K562 (cell line): ENCODE measurements around the gene ACTN3. TPM values are rescaled to one million over a fixed set of nuclear protein-coding genes. Genes with fewer than 3 reads are reported as not detected.

Experiments used
- CCNT2 ChIP-seq: IDR thresholded peaks from 2 replicates; pipeline ENCODE4 v1.6.1; 2011; ENCODE audit warnings: borderline replicate concordance, low read depth, mild to moderate bottlenecking, moderate library complexity, mixed read lengths, low read length; ENCODE audit not compliant: insufficient read length; ENCODE audit errors: extremely low read depth
- CEBPG ChIP-seq, 3 experiments: fragments of 200-800 bp in 1 of 3; sonication (Bioruptor generic) in 1 of 3; sonication (generic) in 1 of 3; formaldehyde crosslinking in 1 of 3; IDR thresholded peaks in 2 of 3; conservative IDR thresholded peaks in 1 of 3; 2 replicates each; pipeline versions ENCODE4 v1.6.1 to v1.8.0; 2016 to 2022; ENCODE audit warnings: missing compliant biosample characterization in 2 of 3, missing genetic modification characterization in 2 of 3, mild to moderate bottlenecking in 1 of 3, missing genetic modification reagents in 1 of 3
- ETV1 ChIP-seq: fragments of 450-650 bp; conservative IDR thresholded peaks from 2 replicates; pipeline ENCODE4 v1.6.1; 2016; ENCODE audit warnings: missing genetic modification characterization, control low read depth, low read depth, missing compliant biosample characterization
- ETV6 ChIP-seq, 3 experiments: fragments of 150-350 bp in 1 of 3; sonication (generic) in 1 of 3; formaldehyde crosslinking in 1 of 3; IDR thresholded peaks; 2 replicates each; pipeline versions ENCODE4 v1.6.1 to v1.8.0; 2014 to 2022; ENCODE audit warnings: borderline replicate concordance in 2 of 3, low read depth in 2 of 3, antibody characterized with exemption in 1 of 3, low read length in 1 of 3, mild to moderate bottlenecking in 1 of 3, missing genetic modification reagents in 1 of 3
- HMG20A ChIP-seq: fragments of 450-650 bp; formaldehyde crosslinking; conservative IDR thresholded peaks from 2 replicates; pipeline ENCODE4 v1.4.0; 2020; ENCODE audit warnings: mild to moderate bottlenecking, mixed read lengths
- MYNN ChIP-seq, 2 experiments: sonication (generic); formaldehyde crosslinking in 1 of 2; IDR thresholded peaks; 2 replicates each; pipeline versions ENCODE4 v1.5.0 to v1.6.1; 2016 to 2020; ENCODE audit warnings: antibody characterized with exemption in 1 of 2, missing genetic modification reagents in 1 of 2
- NFRKB ChIP-seq: fragments of 450-650 bp; IDR thresholded peaks from 2 replicates; pipeline ENCODE4 v1.6.1; 2016; ENCODE audit warnings: low read depth
- ZKSCAN3 ChIP-seq: fragments of 250-450 bp; sonication (Bioruptor Pico); IDR thresholded peaks from 2 replicates; pipeline ENCODE4 v1.4.0; 2020
- ZNF197 ChIP-seq: fragments of 200-800 bp; sonication (Bioruptor generic); IDR thresholded peaks from 2 replicates; pipeline ENCODE4 v1.6.1; 2016; ENCODE audit warnings: low read depth, missing genetic modification characterization, missing compliant biosample characterization
- ZNF274 ChIP-seq: IDR thresholded peaks from 2 replicates; pipeline ENCODE4 v1.6.1; 2011; ENCODE audit warnings: low read depth, mild to moderate bottlenecking, low read length, moderate library complexity, borderline replicate concordance
- polyA plus RNA-seq, 8 experiments: library from polyadenylated mRNA; depleted of rRNA in 4 of 8; stranded (reverse) in 5 of 8; unstranded in 3 of 8; fragments of >200 nt; fragmentation: Nextera tagmentation in 2 of 8; fragmentation: Illumina TruSeq in 1 of 8; extraction: Ambion mirVana in 2 of 8; extraction: Trizol in 1 of 8; gene quantifications; 2 replicates each; pipeline versions ENCODE4 v1.2.1 to v1.2.3, GENCODE V29; 2011 to 2014; ENCODE audit warnings: inconsistent platforms in 1 of 8, missing spikeins in 1 of 8
- total RNA-seq, 7 experiments: library from RNA; depleted of rRNA in 6 of 7; stranded (reverse); fragments of >200 nt in 6 of 7; fragmentation: Illumina TruSeq in 2 of 7; extraction: Trizol in 2 of 7; gene quantifications; 2 replicates each; pipeline versions ENCODE4 v1.2.1 to v1.2.3, GENCODE V29; 2011 to 2021; ENCODE audit warnings: low replicate concordance in 1 of 7
- TF ChIP-seq, protein P1 (sequence below): fragments of 200-800 bp; sonication (Bioruptor generic); IDR thresholded peaks from 2 replicates; pipeline ENCODE4 v1.6.1; 2017; ENCODE audit warnings: missing genetic modification characterization, missing compliant biosample characterization
- TF ChIP-seq, protein P2 (sequence below): fragments of 450-650 bp; conservative IDR thresholded peaks from 2 replicates; pipeline ENCODE4 v1.6.1; 2016; ENCODE audit warnings: missing genetic modification characterization, low read depth, mild to moderate bottlenecking, missing compliant biosample characterization, moderate library complexity

ACTN3 gene
- total and polyA plus RNA-seq, 9 of the 15 experiments (the other 6 are each of a cell fraction or from before 2014, with no cell fraction given), result not detected

DNA sequence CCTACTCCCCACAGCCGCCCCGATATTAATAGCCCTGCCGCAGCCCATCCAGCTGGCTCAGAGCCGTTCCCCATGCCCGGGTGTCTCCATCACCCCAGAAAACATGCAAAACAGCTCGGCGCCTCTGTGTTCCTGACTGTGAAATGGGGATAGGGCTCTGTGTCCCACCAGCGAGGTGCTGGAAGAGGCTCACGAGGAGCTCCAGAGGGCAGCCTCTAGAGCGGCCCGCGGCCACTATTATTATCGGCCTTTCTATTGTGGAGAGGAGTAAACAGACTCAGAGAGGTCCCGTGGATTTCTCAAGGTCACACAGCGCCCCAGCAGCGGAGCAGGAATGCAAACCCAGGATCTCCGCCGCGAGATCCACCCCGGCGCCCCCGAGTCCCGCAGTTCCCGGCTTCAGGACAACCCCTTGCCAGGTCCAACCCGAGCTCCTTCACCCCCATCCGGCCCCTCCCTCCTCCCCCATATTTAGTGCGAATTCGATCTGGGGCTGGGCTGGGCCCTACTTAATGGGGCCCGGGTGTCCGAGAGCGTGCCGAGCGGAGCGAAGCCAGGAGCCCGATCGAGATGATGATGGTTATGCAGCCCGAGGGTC, at the start of gene ACTN3 (continued):
- TF ChIP-seq, protein P1, sequence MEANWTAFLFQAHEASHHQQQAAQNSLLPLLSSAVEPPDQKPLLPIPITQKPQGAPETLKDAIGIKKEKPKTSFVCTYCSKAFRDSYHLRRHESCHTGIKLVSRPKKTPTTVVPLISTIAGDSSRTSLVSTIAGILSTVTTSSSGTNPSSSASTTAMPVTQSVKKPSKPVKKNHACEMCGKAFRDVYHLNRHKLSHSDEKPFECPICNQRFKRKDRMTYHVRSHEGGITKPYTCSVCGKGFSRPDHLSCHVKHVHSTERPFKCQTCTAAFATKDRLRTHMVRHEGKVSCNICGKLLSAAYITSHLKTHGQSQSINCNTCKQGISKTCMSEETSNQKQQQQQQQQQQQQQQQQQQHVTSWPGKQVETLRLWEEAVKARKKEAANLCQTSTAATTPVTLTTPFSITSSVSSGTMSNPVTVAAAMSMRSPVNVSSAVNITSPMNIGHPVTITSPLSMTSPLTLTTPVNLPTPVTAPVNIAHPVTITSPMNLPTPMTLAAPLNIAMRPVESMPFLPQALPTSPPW (CRISPR knock-in tag), result peak; percentile 65
- TF ChIP-seq CCNT2 (no peak), NFRKB (no peak), ZKSCAN3 (CRISPR knock-in tag) (no peak), ETV6 (IDR thresholded peaks at IDR 0.05; ENCODE audit: borderline replicate concordance in 1 of 2, low read depth in 2 of 2, low read length in 1 of 2) (no peak), ETV6 (CRISPR knock-in tag; IDR thresholded peaks at IDR 0.05; ENCODE audit: borderline replicate concordance) (no peak), CEBPG (CRISPR knock-in tag; IDR thresholded peaks at IDR 0.05) (no peak), CEBPG (tag; conservative IDR thresholded peaks at IDR 0.05 in 1 of 2, IDR thresholded peaks at IDR 0.05 in 1 of 2) (no peak), ZNF274 (no peak), ETV1 (tag) (no peak), ZNF197 (CRISPR knock-in tag) (no peak), MYNN (IDR thresholded peaks at IDR 0.05) (no peak), MYNN (CRISPR knock-in tag; IDR thresholded peaks at IDR 0.05) (no peak), HMG20A (CRISPR knock-in tag) (no peak)
- TF ChIP-seq, protein P2, sequence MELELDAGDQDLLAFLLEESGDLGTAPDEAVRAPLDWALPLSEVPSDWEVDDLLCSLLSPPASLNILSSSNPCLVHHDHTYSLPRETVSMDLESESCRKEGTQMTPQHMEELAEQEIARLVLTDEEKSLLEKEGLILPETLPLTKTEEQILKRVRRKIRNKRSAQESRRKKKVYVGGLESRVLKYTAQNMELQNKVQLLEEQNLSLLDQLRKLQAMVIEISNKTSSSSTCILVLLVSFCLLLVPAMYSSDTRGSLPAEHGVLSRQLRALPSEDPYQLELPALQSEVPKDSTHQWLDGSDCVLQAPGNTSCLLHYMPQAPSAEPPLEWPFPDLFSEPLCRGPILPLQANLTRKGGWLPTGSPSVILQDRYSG, result no peak
